HepG2 (cell line): Measurements from ENCODE around the gene MAT2A. TPM values are rescaled to one million over a fixed set of nuclear protein-coding genes. Genes with fewer than 3 reads are reported as not detected.

Experiments used
- ASH2L ChIP-seq: fragments of 300-600, 200-600 bp; sonication (generic); IDR thresholded peaks from 2 replicates; pipeline ENCODE4 v1.7.0; 2017; ENCODE audit warnings: low read depth, mild to moderate bottlenecking, moderate library complexity, mixed read lengths, low read length; ENCODE audit not compliant: insufficient read length
- CEBPB ChIP-seq: IDR thresholded peaks from 2 replicates; pipeline ENCODE4 v1.6.1; 2011; ENCODE audit warnings: low read depth, low read length, improper control_type of control experiment, borderline replicate concordance
- ELF1 ChIP-seq: sonication (generic); formaldehyde crosslinking; IDR thresholded peaks from 2 replicates; pipeline ENCODE4 v1.4.0; 2020; ENCODE audit warnings: missing genetic modification reagents
- EP300 ChIP-seq, 3 experiments: sonication (generic) in 1 of 3; formaldehyde crosslinking in 1 of 3; IDR thresholded peaks; 2 replicates each; pipeline versions ENCODE4 v1.5.1 to v1.6.1; 2011 to 2020; ENCODE audit warnings: low read depth in 2 of 3, low read length in 2 of 3, borderline replicate concordance in 1 of 3, improper control_type of control experiment in 1 of 3, mild to moderate bottlenecking in 1 of 3, missing genetic modification reagents in 1 of 3, moderate library complexity in 1 of 3
- HMG20B ChIP-seq: conservative IDR thresholded peaks from 2 replicates; pipeline ENCODE4 v1.6.1; 2016; ENCODE audit warnings: missing genetic modification reagents, missing compliant biosample characterization
- HNRNPUL1 ChIP-seq: fragments of 200-400 bp; formaldehyde crosslinking; IDR thresholded peaks from 2 replicates; pipeline ENCODE4 v1.6.1; 2017; ENCODE audit warnings: low read depth, mild to moderate bottlenecking, low read length, moderate library complexity
- KDM5B ChIP-seq: sonication (generic); formaldehyde crosslinking; IDR thresholded peaks from 2 replicates; pipeline ENCODE4 v1.4.0; 2020; ENCODE audit warnings: missing genetic modification reagents, mild to moderate bottlenecking, borderline replicate concordance
- LCORL ChIP-seq, 2 experiments: fragments of 450-650 bp in 1 of 2; sonication (generic) in 1 of 2; formaldehyde crosslinking in 1 of 2; IDR thresholded peaks; 2 replicates each; pipeline versions ENCODE4 v1.5.0 to v1.6.1; 2017 to 2020; ENCODE audit warnings: antibody characterized with exemption in 1 of 2, missing genetic modification reagents in 1 of 2
- NFE2L2 ChIP-seq: fragments of 150-350 bp; IDR thresholded peaks from 2 replicates; pipeline ENCODE4 v1.6.1; 2014; ENCODE audit warnings: low read length
- ONECUT2 ChIP-seq: sonication (generic); formaldehyde crosslinking; IDR thresholded peaks from 2 replicates; pipeline ENCODE4 v1.4.0; 2020; ENCODE audit warnings: missing genetic modification reagents
- PHF5A ChIP-seq: IDR thresholded peaks from one replicate; pipeline ENCODE4 v1.6.1; 2018; ENCODE audit warnings: low read depth, missing genetic modification reagents; ENCODE audit not compliant: unreplicated experiment
- SIX1 ChIP-seq: sonication (generic); formaldehyde crosslinking; IDR thresholded peaks from 2 replicates; pipeline ENCODE4 v1.4.0; 2020; ENCODE audit warnings: missing genetic modification reagents, borderline replicate concordance
- SNAPC2 ChIP-seq: sonication (generic); formaldehyde crosslinking; IDR thresholded peaks from 2 replicates; pipeline ENCODE4 v1.8.1; 2022; ENCODE audit warnings: mild to moderate bottlenecking, missing genetic modification reagents
- TCF7 ChIP-seq: sonication (generic); IDR thresholded peaks from 2 replicates; pipeline ENCODE4 v1.6.1; 2016; ENCODE audit warnings: antibody characterized with exemption, low read depth
- TOE1 ChIP-seq: sonication (generic); formaldehyde crosslinking; IDR thresholded peaks from 2 replicates; pipeline ENCODE4 v1.4.0; 2020; ENCODE audit warnings: mild to moderate bottlenecking, missing genetic modification reagents
- TP53 ChIP-seq: sonication (generic); formaldehyde crosslinking; conservative IDR thresholded peaks from 2 replicates; pipeline ENCODE4 v1.4.0; 2020; ENCODE audit warnings: missing genetic modification reagents
- ZBTB42 ChIP-seq: sonication (generic); formaldehyde crosslinking; IDR thresholded peaks from 2 replicates; pipeline ENCODE4 v1.5.0; 2020; ENCODE audit warnings: mild to moderate bottlenecking, missing genetic modification reagents
- ZFP62 ChIP-seq: sonication (generic); formaldehyde crosslinking; IDR thresholded peaks from 2 replicates; pipeline ENCODE4 v1.4.0; 2020; ENCODE audit warnings: missing genetic modification reagents
- ZFYVE20 ChIP-seq: sonication (generic); formaldehyde crosslinking; IDR thresholded peaks from 2 replicates; pipeline ENCODE4 v1.8.0; 2023; ENCODE audit warnings: low read depth, mild to moderate bottlenecking, moderate library complexity, missing genetic modification reagents, borderline replicate concordance
- ZNF251 ChIP-seq: sonication (generic); formaldehyde crosslinking; IDR thresholded peaks from 2 replicates; pipeline ENCODE4 v1.9.0; 2021; ENCODE audit warnings: mild to moderate bottlenecking, missing genetic modification reagents
- ZNF282 ChIP-seq: fragments of 450-650 bp; IDR thresholded peaks from 2 replicates; pipeline ENCODE4 v1.6.1; 2018; ENCODE audit not compliant: partially characterized antibody
- ZNF546 ChIP-seq: sonication (generic); formaldehyde crosslinking; conservative IDR thresholded peaks from 2 replicates; pipeline ENCODE4 v1.8.1; 2023; ENCODE audit warnings: mild to moderate bottlenecking, missing genetic modification reagents
- ZNF598 ChIP-seq: sonication (generic); formaldehyde crosslinking; IDR thresholded peaks from 2 replicates; pipeline ENCODE4 v1.5.1; 2020; ENCODE audit warnings: mild to moderate bottlenecking, missing genetic modification reagents, borderline replicate concordance
- ZNF605 ChIP-seq: sonication (generic); formaldehyde crosslinking; IDR thresholded peaks from 2 replicates; pipeline ENCODE4 v1.8.0; 2022; ENCODE audit warnings: mild to moderate bottlenecking, missing genetic modification reagents
- ZNF629 ChIP-seq: sonication (generic); formaldehyde crosslinking; conservative IDR thresholded peaks from 2 replicates; pipeline ENCODE4 v1.5.0; 2020; ENCODE audit warnings: missing genetic modification reagents
- polyA plus RNA-seq, 8 experiments: library from polyadenylated mRNA; depleted of rRNA in 3 of 8; stranded (reverse) in 7 of 8; unstranded in 1 of 8; fragments of >200 nt; fragmentation: Illumina TruSeq in 4 of 8; extraction: Trizol in 4 of 8; gene quantifications; 2 replicates each; pipeline versions ENCODE4 v1.2.1 to v1.2.3, GENCODE V29; 2011 to 2016; ENCODE audit warnings: low read depth in 4 of 8, missing spikeins in 1 of 8, mixed read lengths in 1 of 8; ENCODE audit not compliant: insufficient read depth in 1 of 8
- total RNA-seq, 5 experiments: library from RNA; depleted of rRNA; stranded (reverse); fragments of >200 nt; fragmentation: Illumina TruSeq; extraction: Trizol; gene quantifications; 2 replicates each; pipeline ENCODE4 v1.2.3, GENCODE V29; 2016; ENCODE audit warnings: low read depth in 1 of 5
- TF ChIP-seq, protein P1 (sequence below): sonication (generic); formaldehyde crosslinking; IDR thresholded peaks from 2 replicates; pipeline ENCODE4 v1.4.0; 2020; ENCODE audit warnings: mild to moderate bottlenecking, low read depth, missing genetic modification reagents
- TF ChIP-seq, protein P2 (sequence below): sonication (generic); formaldehyde crosslinking; IDR thresholded peaks from 2 replicates; pipeline ENCODE4 v1.4.0; 2020; ENCODE audit warnings: missing genetic modification reagents
- TF ChIP-seq, protein P3 (sequence below): sonication (generic); formaldehyde crosslinking; IDR thresholded peaks from 2 replicates; pipeline ENCODE4 v1.8.1; 2023; ENCODE audit warnings: mild to moderate bottlenecking, moderate library complexity, missing genetic modification reagents

MAT2A gene
- total and polyA plus RNA-seq, 2 of the 13 experiments (the other 11 are each of a cell fraction or from before 2014, with no cell fraction given), result 155 to 331 TPM

DNA sequence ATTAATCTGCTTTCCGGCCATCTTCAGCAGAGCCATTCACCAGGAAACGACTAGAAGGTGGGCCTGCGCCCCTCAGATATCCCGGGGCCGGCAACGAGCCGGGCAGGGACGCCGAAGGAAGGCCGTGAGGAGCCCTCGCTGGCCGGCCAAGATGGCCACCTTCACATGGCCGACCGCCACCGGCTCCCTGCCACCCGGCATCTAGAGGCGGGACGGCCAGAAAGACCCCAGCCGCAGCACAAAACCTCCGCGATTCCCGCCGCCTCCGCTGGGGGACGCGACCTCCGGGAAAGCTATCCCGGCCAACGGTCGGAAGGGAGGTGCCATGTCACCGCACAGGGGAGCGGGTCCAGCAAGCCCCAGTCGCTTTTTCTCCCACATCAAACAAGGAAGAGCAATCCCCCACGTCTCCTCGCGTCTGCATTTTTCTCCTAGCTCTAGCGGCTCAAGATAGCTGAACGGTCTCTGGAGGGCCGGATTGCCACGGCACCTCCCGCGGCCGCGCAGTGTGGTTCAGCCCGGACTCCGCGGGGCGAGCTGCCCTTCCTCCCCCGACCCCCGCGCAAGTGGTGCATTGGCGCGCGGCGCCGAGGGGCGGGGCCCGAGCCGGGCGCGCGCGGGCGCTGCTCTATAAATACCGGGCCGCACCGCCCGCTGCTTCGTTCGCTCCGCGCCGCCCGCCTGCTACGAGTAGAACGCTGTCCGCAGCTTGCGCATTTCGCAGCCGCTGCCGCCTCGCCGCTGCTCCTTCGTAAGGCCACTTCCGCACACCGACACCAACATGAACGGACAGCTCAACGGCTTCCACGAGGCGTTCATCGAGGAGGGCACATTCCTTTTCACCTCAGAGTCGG is at the start of gene MAT2A (continued):
- TF ChIP-seq ZNF598 (CRISPR knock-in tag) (peak; percentile 88), ZNF251 (CRISPR knock-in tag) (peak; percentile 41), ZNF629 (CRISPR knock-in tag) (peak; percentile 69), ASH2L (peak; percentile 71), ZFP62 (CRISPR knock-in tag) (peak; percentile 82; the same call in 1 of the 2 replicates), NFE2L2 (no peak), EP300 (IDR thresholded peaks at IDR 0.05; ENCODE audit: low read depth in 2 of 2, low read length in 2 of 2) (peak; percentile 3 to 58; a peak in 1 of 4 replicates), EP300 (CRISPR knock-in tag; IDR thresholded peaks at IDR 0.05; ENCODE audit: borderline replicate concordance) (peak; percentile 40; the same call in 1 of the 2 replicates), CEBPB (no peak), ZNF605 (CRISPR knock-in tag) (peak; percentile 86), PHF5A (CRISPR knock-in tag) (peak; percentile 25), HMG20B (CRISPR knock-in tag) (peak; percentile 73), ZFYVE20 (CRISPR knock-in tag) (peak; percentile 97; the same call in 1 of the 2 replicates), ZNF546 (CRISPR knock-in tag) (no peak), ZNF282 (no peak), ONECUT2 (CRISPR knock-in tag) (no peak), ZBTB42 (no peak), TOE1 (CRISPR knock-in tag) (0 out of 2 replicates have a peak, but pooled peaks have one; percentile 49), TCF7 (no peak; the same call in 1 of the 2 replicates), HNRNPUL1 (0 out of 2 replicates have a peak, but pooled peaks have one; percentile 26), SIX1 (CRISPR knock-in tag) (no peak), SNAPC2 (CRISPR knock-in tag) (peak; percentile 24), KDM5B (CRISPR knock-in tag) (peak; percentile 65), TP53 (peak; percentile 86; the same call in 1 of the 2 replicates), LCORL (IDR thresholded peaks at IDR 0.05) (no peak), LCORL (CRISPR knock-in tag; IDR thresholded peaks at IDR 0.05) (peak; percentile 87), ELF1 (CRISPR knock-in tag) (peak; percentile 76)
- TF ChIP-seq, protein P1, sequence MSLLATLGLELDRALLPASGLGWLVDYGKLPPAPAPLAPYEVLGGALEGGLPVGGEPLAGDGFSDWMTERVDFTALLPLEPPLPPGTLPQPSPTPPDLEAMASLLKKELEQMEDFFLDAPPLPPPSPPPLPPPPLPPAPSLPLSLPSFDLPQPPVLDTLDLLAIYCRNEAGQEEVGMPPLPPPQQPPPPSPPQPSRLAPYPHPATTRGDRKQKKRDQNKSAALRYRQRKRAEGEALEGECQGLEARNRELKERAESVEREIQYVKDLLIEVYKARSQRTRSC (CRISPR knock-in tag), result no peak
- TF ChIP-seq, protein P2, sequence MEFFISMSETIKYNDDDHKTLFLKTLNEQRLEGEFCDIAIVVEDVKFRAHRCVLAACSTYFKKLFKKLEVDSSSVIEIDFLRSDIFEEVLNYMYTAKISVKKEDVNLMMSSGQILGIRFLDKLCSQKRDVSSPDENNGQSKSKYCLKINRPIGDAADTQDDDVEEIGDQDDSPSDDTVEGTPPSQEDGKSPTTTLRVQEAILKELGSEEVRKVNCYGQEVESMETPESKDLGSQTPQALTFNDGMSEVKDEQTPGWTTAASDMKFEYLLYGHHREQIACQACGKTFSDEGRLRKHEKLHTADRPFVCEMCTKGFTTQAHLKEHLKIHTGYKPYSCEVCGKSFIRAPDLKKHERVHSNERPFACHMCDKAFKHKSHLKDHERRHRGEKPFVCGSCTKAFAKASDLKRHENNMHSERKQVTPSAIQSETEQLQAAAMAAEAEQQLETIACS, result peak; percentile 95
- TF ChIP-seq, protein P3, sequence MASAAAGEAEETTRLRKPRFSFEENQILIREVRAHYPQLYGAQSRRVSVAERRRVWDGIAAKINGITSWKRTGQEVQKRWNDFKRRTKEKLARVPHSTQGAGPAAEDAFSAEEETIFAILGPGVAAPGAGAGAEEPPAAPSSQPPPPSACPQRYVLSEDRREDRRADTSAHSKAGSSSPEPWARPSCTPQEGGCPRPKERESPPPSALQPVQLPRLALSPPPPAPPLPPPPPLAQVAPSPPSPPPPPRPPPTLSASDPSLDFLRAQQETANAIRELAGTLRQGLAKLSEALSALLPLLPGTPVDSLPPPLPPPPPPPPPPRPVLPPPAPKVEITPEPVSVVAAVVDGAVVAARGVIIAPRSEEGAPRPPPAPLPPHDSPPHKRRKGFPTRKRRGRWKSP (CRISPR knock-in tag), result peak; percentile 84
